ENCODE data around the gene GCNT2.
"Not testable (repeated sequence)": the region's sequence is repeated elsewhere in the genome, so short reads cannot be mapped to it uniquely, and the experiment has no call there.

Gene GCNT2

GRCh38 chr6:10665595-10665994 is 144.4 kb downstream of the GCNT2 start:
- DNase-seq, result not testable (repeated sequence)

- no peak for DNase-seq
These were observed 147.2 kb downstream of the GCNT2 start for GRCh38 chr6:10668126-10668917.

GRCh38 chr6:10676403-10676802 is 155.3 kb downstream of the GCNT2 start:
- no peak for DNase-seq

GRCh38 chr6:10678456-10678855 is 157.3 kb downstream of the GCNT2 start:
- no peak for DNase-seq

All from NCI-H1105 treated with DMSO at 0.1 percent for 48 hours (cell line).